ENCODE data around the gene TBX5.

The TBX5 gene

GRCh38 chr12:114343585-114344302, 62.2 kb downstream of the TBX5 start:
- no peak for TF ChIP-seq CTCF (IDR thresholded peaks at IDR 0.05; ENCODE audit: extremely low read depth, missing control alignments)
- no peak for DNase-seq (ENCODE audit: low spot score)

DNA sequence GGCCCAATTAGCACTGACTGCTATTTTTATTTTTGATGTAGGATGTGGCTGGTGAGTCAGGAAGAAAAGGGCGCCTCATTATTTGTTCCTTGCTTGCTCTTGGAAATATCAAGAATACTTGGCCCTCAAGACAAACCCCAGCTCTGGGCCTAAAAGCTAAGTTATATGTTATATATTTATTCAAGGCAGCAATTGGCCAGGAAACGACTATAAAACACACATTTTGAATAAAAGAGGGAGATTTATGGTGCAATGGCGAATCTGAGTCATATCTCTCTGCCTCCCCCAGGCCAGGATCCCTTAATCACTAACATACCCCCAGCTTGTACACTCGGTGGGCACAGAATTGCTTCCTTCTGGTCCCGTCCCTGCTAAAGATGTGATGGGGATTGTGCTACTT, 63.3 kb downstream of the TBX5 start:
- DNase-seq (ENCODE audit: low spot score): no peak
- TF ChIP-seq CTCF (IDR thresholded peaks at IDR 0.05; ENCODE audit: extremely low read depth, missing control alignments): no peak

DNA sequence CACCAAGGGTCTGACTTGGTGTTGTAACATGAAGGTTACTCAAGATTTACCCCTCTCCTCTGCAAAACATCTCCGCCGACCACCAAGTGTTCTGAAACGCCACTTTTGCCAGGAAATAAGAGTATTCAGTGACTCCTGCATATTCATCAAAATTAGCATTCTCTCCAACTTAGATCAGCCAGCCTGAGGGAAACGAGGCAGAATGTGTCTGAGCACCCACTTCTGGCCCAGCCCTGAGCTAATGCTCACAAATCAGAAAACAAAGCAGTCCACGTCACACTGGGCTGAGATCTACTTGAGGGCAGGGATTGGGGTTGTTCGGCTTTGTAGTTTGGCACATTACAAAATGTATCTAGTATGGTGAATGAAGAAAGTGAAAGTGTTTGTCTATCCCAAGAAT, 64.3 kb downstream of the TBX5 start:
- DNase-seq (ENCODE audit: low spot score): no peak
- no peak for TF ChIP-seq CTCF (IDR thresholded peaks at IDR 0.05; ENCODE audit: extremely low read depth, missing control alignments)

- no peak for DNase-seq (ENCODE audit: low spot score)
- TF ChIP-seq CTCF (IDR thresholded peaks at IDR 0.05; ENCODE audit: extremely low read depth, missing control alignments): no peak
These were observed 65.7 kb downstream of the TBX5 start for GRCh38 chr12:114340231-114340630.

DNA sequence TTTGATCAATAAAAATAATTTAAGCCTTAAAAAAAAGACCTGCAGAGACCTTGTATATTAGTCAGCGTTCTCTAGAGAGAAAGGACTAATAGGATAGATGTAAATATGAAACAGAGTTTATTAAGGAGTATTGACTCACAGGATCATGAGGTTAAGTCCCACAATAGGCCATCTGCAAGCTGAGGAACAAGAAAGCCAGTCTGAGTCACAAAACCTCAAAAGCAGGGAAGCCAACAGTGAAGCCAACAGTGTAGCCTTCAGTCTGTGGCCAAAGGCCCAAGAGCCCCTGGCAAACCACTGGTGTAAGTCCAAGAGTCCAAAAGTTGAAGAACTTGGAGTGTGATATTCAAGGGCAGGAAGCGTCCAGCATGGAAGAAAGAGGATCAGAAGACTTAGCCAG, 66.3 kb downstream of the TBX5 start:
- DNase-seq (ENCODE audit: low spot score): no peak
- TF ChIP-seq CTCF (IDR thresholded peaks at IDR 0.05; ENCODE audit: extremely low read depth, missing control alignments): no peak

DNA sequence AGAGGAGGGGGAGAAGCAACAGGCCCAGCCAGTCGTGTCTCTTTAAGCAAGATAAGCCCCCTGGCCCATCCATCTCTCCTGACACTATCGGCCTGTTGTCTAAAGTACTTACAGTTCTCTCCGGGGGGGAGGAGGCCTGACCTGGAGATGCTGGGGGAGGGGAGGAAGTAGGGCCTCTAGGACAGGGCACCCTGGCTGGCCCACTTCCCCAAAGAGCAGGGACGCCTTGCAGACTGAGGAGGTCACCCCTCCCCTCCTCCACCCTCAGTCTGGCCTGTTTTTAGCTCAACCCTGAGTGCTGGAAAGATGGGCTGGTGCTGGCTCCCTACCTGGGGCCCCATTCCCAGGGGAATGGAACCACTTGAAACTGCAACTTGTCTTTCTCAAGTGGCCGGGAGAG, 70.3 kb downstream of the TBX5 start:
- TF ChIP-seq CTCF (IDR thresholded peaks at IDR 0.05; ENCODE audit: extremely low read depth, missing control alignments): no peak
- no peak for DNase-seq (ENCODE audit: low spot score)

DNA sequence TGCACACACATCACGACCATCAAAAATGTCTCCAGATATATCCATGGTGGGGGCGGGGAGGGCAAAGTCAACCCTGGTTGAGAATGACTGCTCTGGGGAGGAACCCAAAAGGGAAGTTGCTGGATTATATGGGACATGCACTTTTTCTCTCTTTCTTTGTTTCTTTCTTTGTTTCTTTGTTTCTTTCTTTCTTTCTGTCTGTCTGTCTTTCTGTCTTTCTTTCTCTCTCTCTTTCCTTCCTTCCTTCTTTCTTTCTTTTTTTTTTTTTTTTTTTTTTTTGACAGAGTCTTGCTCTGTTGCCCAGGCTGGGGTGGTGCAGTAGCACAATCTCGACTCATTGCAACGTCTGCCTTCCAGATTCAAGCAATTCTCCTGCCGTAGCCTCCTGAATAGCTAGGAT, 71.5 kb downstream of the TBX5 start:
- DNase-seq (ENCODE audit: low spot score): no peak
- no peak for TF ChIP-seq CTCF (IDR thresholded peaks at IDR 0.05; ENCODE audit: extremely low read depth, missing control alignments)

Measured in GM20000 (cell line).